Retinal pigment epithelial cell (primary cell): ENCODE results near the gene CRABP2.

ENCODE experiments used
- DNase-seq: peaks from one replicate; pipeline ENCODE4 v3.0.0-alpha.2; 2010; ENCODE audit warnings: low read depth
- H3K4me3 ChIP-seq: 2 replicates; pipeline ENCODE4 v1.5.1; 2011; ENCODE audit warnings: mild to moderate bottlenecking, low read length, control low read depth, moderate library complexity
- TF ChIP-seq, protein P1 (sequence below): conservative IDR thresholded peaks from 2 replicates; pipeline ENCODE4 v1.5.1; 2011; ENCODE audit warnings: low read depth, low read length, control low read depth, inconsistent platforms

The CRABP2 gene

DNA sequence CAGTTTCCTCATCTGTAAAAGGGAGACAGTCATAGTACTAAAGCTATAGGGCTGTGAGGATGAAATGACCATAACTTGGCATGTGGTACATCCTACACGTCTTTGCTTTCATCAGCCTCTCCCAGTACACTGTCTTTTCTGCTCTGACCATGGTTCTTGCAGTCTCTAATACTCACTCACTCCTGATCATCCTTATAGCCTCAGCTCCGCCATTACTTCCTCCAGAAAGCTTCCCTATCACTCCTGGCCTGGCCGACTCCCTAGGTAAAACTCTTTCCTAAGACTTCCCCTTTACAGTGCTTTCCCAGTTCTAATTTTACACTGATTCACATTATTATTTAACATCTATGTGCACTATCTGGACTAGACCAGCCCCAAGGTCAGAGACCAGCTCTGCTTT lies 40.5 kb upstream of the CRABP2 start:
- no peak for DNase-seq
- TF ChIP-seq, protein P1, sequence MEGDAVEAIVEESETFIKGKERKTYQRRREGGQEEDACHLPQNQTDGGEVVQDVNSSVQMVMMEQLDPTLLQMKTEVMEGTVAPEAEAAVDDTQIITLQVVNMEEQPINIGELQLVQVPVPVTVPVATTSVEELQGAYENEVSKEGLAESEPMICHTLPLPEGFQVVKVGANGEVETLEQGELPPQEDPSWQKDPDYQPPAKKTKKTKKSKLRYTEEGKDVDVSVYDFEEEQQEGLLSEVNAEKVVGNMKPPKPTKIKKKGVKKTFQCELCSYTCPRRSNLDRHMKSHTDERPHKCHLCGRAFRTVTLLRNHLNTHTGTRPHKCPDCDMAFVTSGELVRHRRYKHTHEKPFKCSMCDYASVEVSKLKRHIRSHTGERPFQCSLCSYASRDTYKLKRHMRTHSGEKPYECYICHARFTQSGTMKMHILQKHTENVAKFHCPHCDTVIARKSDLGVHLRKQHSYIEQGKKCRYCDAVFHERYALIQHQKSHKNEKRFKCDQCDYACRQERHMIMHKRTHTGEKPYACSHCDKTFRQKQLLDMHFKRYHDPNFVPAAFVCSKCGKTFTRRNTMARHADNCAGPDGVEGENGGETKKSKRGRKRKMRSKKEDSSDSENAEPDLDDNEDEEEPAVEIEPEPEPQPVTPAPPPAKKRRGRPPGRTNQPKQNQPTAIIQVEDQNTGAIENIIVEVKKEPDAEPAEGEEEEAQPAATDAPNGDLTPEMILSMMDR: no peak
- H3K4me3 ChIP-seq: no peak overlapping the region

DNA sequence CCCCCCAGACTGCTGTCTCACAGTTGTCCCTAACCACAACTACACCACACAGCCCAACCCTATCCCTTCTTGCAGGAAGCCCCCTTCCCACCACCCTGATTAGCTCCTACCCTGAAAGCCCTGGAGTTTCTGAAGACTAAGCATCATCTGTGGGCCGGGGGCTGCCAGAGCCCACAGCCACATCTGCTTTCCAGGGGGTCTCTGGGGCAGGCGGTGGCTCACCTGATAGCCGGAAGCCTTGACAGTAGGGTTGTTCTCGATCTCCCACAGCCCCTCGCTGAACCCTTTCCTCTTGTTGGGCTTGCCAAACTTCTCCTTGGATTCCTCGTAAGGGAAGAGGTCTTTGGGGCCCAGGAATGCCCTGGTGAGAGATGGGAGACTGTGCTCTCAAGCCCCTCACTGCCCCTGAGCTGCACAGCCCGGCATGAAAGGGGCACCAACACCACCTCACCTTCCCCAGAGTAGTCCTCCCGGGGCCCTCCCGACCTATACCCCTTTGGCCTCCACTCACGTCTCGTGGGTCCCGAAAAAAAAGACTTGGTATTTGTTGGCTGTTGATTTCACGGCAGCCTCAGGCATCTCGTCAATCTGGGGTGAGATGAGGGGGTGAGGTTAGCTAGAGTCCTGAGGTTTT lies 39.5 kb upstream of the CRABP2 start:
- no peak overlapping the region for H3K4me3 ChIP-seq
- TF ChIP-seq, protein P1: no peak
- DNase-seq: no peak

DNA sequence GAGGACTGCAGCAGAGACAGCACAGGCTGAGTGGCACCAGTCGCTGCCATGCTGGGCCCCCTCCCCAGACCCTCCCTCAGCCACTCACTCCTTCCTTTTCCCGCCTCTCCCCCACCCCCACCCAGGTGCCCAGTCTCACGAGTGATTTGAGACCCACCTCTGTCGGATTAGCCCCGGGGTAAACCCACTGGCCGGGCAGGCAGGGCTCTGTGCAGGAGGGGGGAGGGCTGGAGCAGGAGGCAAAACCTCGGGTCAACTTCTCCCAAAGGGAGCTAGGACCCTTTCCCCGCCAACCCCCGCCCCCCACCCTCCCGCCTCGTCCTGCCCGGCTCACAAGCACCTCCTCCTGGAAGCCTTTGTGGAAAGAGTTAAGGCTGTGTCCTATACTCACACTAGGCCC lies 39.0 kb upstream of the CRABP2 start:
- DNase-seq: no peak
- TF ChIP-seq, protein P1: no peak
- no peak overlapping the region for H3K4me3 ChIP-seq

DNA sequence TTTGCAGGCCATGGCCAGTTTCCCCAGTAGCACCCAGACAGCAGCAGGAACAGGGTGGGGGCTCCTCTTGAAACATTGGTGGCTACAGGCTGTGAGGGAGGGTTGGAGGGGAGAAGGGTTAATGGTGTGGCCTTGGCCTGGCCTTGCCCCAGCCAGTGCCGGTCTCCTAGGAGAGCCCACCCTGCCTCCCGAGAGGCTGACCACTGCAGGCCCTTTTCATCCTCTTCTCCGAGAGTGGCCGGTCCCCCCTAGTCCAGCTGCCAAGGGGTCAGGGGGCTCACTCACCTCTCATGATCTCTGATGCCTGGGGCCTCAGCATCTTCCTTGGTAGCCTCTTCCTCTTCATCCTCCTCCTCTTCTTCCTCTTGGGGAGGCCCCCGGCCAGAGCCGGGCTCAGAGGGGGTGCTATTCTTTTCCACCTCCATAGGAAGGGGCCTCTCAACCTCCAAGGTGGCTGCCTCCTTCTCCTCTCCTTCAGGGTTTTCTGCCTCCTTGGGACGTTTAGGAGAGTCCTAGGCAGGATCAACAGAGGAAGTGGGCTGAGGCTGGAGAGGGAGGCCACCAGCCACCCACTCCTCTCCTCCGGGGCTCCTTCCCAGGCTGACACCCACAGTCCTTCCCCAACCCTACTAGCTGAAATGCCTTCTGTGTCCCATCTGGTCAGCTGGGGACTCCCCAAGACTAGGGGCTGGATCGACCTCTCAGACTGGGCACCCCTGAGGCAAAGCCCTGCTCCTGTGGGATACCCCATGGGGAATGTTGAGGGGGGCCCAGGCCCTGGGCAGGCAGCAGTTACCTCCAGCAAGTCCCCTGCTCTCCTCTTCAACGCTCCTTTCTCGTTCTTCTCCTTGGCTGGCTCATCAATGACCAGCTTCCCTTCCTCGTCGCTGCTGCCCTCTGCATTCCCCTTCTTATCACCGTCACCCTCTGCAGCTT lies 38.3 kb upstream of the CRABP2 start:
- TF ChIP-seq, protein P1: no peak
- no peak for DNase-seq
- no peak overlapping the region for H3K4me3 ChIP-seq

DNA sequence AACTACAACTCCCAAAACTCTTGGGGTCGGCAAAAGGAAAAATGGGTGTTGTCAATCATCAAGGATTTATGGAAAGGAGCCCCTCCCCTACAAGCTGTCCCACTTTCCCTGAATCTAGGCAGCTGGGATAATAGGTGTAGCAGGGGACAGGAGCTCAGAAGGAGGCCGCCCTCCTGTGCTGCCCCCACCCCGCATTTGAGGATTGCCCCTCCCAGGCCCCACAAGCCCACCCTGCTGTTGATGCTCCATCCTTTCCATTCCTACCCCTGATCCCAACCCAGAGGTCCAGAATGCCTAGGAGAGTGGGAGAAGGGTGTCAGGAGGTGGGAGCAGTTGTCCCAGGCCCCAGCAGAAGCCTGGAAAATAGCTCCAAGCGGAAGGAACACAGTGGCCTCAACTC lies 37.4 kb upstream of the CRABP2 start:
- H3K4me3 ChIP-seq: no peak overlapping the region
- TF ChIP-seq, protein P1: no peak
- no peak for DNase-seq

DNA sequence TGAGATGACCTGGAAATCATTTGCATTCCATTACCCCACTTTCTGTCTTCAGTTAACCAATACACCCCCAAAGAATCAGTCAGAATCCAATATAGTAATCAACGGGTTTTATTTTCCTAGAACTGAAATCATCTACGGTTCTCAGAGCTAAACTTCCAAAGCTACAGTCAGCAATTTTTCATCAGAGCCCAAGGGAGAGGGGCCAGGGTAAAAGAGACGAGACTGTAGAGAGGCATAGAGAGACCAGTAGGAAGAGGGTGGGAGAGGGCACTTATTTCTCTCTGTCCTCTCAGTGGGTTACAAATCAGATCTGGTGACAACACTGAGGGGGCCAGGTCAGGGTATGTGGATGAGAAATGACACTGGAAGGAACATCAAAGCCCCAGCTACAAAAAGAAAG lies 36.6 kb upstream of the CRABP2 start:
- no peak for DNase-seq
- H3K4me3 ChIP-seq: no peak overlapping the region
- TF ChIP-seq, protein P1: no peak
